GM19438 (cell line): Measurements from ENCODE around the gene AKR1A1.
"Not testable (repeated sequence)": the region's sequence is repeated elsewhere in the genome, so short reads cannot be mapped to it uniquely, and the experiment has no call there.

ENCODE experiments used
- ATAC-seq: cut with Tn5 transposase; IDR thresholded peaks from one replicate; pipeline ENCODE4 v1.9.1; 2021; ENCODE audit warnings: low read depth; ENCODE audit not compliant: unreplicated experiment

The AKR1A1 gene

DNA sequence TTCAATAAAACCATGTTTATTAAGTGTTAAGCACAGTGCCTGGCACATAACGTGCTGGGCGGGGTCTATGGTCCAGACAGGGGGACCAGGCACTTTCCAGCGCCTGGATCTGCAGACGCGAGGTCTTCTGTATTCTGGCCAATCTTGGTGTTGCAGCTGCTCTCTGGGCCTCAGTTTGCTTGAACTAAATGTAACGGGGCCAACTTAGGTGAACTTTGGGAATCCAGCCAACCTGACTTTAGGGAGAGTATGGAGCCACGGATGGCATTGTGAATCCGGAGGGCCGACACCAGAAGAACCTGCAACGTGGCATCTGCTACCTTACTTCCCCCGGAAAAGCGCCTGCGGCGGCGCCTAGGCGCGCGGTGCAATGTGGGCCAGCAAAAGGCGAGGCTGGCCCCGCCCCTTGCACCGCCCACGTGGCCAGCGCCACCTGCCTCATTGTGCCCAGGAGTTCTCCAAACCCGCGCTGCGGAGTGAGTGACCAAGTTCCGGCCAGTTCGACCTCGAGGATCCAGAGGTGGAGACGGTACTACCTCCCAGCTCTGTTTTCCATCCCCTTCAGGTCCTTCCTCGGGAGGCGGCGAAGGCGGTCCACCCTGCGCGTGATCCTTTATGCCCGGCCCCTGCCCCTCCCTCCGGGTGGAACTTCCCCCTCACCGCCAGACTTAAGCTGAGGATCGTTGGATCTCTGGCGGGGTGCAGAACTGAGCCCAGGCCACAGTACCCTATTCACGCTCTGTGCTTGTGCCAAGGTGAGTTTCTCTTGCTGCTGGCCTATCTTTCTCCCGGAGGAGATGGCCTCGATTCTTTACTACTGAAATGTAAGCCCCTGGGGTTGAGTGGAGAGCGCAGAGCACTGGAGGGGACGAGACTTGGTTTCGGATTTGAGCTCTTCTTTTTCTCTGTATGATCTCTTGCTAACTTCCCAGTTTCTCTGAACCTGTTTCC, at the start of gene AKR1A1:
TSS of gene AKR1A1 (plus strand) at position 426 of the 951 bp plus-strand sequence. CDS start 10,969 bp downstream, outside the sequence.
- peak; percentile 93 for ATAC-seq

- no peak for ATAC-seq
These were observed 49.1 kb upstream of the AKR1A1 start for GRCh38 chr1:45501505-45501859.

DNA sequence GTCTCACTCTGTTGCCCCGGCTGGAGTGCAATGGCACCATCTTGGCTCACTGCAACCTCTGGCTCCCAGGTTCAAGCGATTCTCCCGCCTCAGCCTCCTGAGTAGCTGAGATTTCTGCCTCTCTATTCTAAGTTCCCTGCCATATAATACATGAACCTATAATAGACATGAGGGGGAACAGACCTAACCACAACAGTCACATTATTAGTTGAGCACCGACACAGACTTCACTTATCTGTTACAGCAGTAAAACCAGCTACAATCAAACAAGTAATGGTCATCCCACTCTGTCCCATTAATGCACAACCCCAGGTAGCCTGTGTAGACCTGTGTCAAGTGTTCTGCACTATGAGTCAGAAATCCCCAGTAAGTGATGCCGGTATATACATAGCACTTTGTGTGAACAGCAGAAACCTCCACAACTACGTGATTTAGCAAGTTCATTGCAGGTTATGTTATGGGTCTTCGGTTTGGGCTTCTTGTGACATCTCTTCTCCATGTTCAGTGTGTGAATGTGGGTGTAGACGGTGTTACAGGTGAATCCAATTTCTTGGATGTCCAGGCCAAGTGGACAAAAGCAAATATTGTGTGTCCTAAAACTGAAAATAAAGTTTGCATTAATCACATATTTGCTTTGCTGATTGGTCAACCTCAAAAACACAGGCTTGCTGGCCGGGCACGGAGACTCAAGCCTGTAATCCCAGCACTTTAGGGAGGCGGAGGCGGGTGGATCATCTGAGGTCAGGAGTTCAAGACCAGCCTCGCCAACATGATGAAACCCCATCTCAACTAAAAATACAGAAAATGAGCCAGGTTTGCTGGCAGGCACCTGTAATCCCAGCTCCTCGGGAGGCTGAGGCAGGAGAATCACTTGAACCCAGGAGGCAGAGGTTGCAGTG, 46.9 kb upstream of the AKR1A1 start:
- no peak for ATAC-seq

GRCh38 chr1:45507195-45507594, 43.4 kb upstream of the AKR1A1 start:
- ATAC-seq, result no peak

- no peak for ATAC-seq
These were observed 42.7 kb upstream of the AKR1A1 start for GRCh38 chr1:45507893-45508292.

GRCh38 chr1:45508295-45509151, 42.1 kb upstream of the AKR1A1 start:
- no peak for ATAC-seq

GRCh38 chr1:45510036-45510971, 40.3 kb upstream of the AKR1A1 start:
- ATAC-seq, result no peak

DNA sequence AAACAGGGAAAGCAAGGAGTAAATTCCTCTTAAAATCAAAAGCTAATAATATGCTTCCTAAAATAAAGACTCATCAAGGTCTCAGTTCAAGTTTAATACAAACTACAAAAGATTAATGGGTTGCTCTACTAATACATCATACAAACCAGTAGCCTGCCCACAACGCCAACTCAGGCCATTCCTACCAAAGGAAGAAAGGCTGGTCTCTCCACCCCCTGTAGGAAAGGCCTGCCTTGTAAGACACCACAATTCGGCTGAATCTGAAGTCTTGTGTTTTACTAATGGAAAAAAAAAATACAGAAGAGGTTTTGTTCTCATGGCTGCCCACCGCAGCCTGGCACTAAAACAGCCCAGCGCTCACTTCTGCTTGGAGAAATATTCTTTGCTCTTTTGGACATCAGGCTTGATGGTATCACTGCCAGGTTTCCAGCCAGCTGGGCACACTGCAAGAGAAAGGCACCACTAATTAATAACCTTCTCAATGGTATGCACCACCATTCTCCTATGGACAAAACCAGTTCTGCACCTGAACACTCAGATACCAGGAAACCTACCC, 39.6 kb upstream of the AKR1A1 start:
- ATAC-seq, result no peak

- no peak for ATAC-seq
These were observed 38.0 kb upstream of the AKR1A1 start for GRCh38 chr1:45512641-45513054.

GRCh38 chr1:45513532-45514260, 36.9 kb upstream of the AKR1A1 start:
- ATAC-seq, result not testable (repeated sequence)

DNA sequence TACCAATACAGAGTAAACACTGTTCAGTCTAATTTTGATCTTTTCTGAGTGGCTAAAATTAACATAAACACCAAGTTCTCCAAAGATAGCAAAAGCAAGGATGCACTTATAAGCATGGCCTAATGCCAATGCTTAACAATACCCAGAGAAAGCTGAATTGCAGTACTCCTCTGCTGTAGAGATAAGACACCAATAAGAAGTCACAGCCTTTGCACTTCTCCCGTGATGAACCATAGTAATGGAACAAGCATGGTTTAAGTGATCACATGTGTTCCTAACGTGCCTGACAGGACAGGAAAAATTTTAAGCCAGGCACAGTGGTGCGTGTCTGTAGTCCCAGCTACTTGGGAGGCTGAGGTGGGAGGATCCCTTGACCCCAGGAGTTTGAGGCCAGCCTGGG, 34.6 kb upstream of the AKR1A1 start:
- no peak for ATAC-seq

- no peak for ATAC-seq
These were observed 34.2 kb upstream of the AKR1A1 start for GRCh38 chr1:45516465-45516864.

GRCh38 chr1:45518366-45518765, 32.3 kb upstream of the AKR1A1 start:
- ATAC-seq, result not testable (repeated sequence)

GRCh38 chr1:45518910-45519309, 31.7 kb upstream of the AKR1A1 start:
- no peak for ATAC-seq

DNA sequence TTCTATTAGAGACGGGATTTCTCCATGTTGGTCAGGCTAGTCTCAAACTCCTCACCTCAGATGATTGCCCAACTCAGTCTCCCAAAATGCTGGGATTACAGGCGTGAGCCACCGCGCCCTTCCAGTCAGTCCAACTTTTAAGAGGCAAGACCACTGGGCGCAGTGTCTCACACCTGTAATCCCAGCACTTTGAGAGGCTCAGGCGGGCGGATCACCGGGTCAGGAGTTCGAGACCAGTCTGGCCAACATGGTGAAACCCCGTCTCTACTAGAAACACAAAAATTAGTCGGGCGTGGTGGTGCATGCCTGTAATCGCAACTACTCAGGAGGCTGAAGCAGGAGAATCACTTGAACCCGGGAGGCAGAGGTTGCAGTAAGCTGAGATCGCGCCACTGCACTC, 30.9 kb upstream of the AKR1A1 start:
- not testable (repeated sequence) for ATAC-seq

GRCh38 chr1:45521413-45522323, 29.0 kb upstream of the AKR1A1 start, which contains the start of gene PRDX1:
PRDX1 (minus strand) TSS chr1:45521884; CDS start chr1:45519043, 2,841 bp downstream.
- peak; percentile 80 for ATAC-seq
